CD4-positive, alpha-beta T cell treated with Interleukin-17A for 1 hour (primary cell): ENCODE measurements around the gene CCDC141.

Experiments
- DNase-seq: peaks from one replicate; pipeline ENCODE4 v3.0.0-alpha.2; 2020

Gene CCDC141

GRCh38 chr2:178824181-178824580 lies 225.8 kb downstream of the CCDC141 start:
- no peak for DNase-seq

- peak; percentile 31 for DNase-seq
These were observed 229.9 kb downstream of the CCDC141 start for GRCh38 chr2:178819992-178820391.

- DNase-seq: no peak
These were observed 230.6 kb downstream of the CCDC141 start for GRCh38 chr2:178819147-178819875.

- DNase-seq: no peak
These were observed 238.0 kb downstream of the CCDC141 start for GRCh38 chr2:178811901-178812300.

- no peak for DNase-seq
These were observed 238.9 kb downstream of the CCDC141 start for GRCh38 chr2:178811045-178811444.

GRCh38 chr2:178810422-178810821 lies 239.5 kb downstream of the CCDC141 start:
- no peak for DNase-seq

- DNase-seq: no peak
These were observed 242.5 kb downstream of the CCDC141 start, which contains the start of gene TTN for GRCh38 chr2:178807227-178808008. Gene TTN, minus strand, starts transcription at chr2:178807423. Its CDS starts 2,781 bp downstream, at chr2:178804642.

- no peak for DNase-seq
These were observed 243.4 kb downstream of the CCDC141 start for GRCh38 chr2:178806543-178806942.

- DNase-seq: no peak
These were observed 244.5 kb downstream of the CCDC141 start for GRCh38 chr2:178805457-178805856.

- no peak for DNase-seq
These were observed 245.1 kb downstream of the CCDC141 start for GRCh38 chr2:178804791-178805190.

- no peak for DNase-seq
These were observed 249.4 kb downstream of the CCDC141 start for GRCh38 chr2:178800510-178800909.

- DNase-seq: no peak
These were observed 250.6 kb downstream of the CCDC141 start for GRCh38 chr2:178799305-178799704.

GRCh38 chr2:178796079-178796677 lies 253.8 kb downstream of the CCDC141 start:
- DNase-seq: peak; percentile 32

GRCh38 chr2:178787934-178788333 lies 262.0 kb downstream of the CCDC141 start:
- no peak for DNase-seq

- no peak for DNase-seq
These were observed 262.8 kb downstream of the CCDC141 start for GRCh38 chr2:178787155-178787554.

- DNase-seq: no peak
These were observed 266.0 kb downstream of the CCDC141 start for GRCh38 chr2:178783889-178784288.

GRCh38 chr2:178782236-178782635 lies 267.7 kb downstream of the CCDC141 start:
- no peak for DNase-seq
